Astrocyte of the cerebellum (primary cell): Measurements from ENCODE around the gene GNG5.

Source experiments
- DNase-seq: peaks from one replicate; pipeline ENCODE4 v3.0.0-alpha.2; 2011; ENCODE audit warnings: low read depth
- H3K4me3 ChIP-seq: 2 replicates; pipeline ENCODE4 v1.5.1; 2011; ENCODE audit warnings: mild to moderate bottlenecking, low read depth, low read length, moderate library complexity
- in situ Hi-C: cut with HindIII; loops from 2 replicates; pipeline ENCODE4 v1.10.0; 2017; ENCODE audit warnings: low sequenced_read_pairs
- TF ChIP-seq, protein P1 (sequence below): IDR thresholded peaks from 2 replicates; pipeline ENCODE4 v1.5.1; 2012; ENCODE audit warnings: low read length, low read depth, moderate library complexity, mild to moderate bottlenecking; ENCODE audit errors: missing control alignments

Gene GNG5

DNA sequence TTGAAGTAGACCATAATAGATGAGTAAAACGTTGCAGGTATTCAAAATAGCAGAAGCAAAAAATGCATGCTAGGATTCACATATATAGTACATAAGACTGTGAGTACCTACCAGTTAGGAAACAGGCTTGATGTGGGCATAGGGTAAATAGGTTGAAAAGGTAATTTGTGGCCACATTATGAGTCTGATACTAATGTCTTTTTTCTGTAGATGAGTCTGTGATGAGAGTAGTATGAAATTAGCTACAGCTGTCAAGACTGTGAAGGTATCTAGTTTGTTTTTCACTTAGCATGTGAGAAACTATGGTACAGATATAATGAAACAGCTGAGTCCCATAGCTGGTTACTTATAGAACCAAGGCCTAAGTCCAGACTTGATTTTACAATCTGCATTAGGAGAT is 12.6 kb downstream of the GNG5 start:
- no peak overlapping the region for H3K4me3 ChIP-seq
- in situ Hi-C loops: no loop called here
- no peak for DNase-seq
- TF ChIP-seq, protein P1, sequence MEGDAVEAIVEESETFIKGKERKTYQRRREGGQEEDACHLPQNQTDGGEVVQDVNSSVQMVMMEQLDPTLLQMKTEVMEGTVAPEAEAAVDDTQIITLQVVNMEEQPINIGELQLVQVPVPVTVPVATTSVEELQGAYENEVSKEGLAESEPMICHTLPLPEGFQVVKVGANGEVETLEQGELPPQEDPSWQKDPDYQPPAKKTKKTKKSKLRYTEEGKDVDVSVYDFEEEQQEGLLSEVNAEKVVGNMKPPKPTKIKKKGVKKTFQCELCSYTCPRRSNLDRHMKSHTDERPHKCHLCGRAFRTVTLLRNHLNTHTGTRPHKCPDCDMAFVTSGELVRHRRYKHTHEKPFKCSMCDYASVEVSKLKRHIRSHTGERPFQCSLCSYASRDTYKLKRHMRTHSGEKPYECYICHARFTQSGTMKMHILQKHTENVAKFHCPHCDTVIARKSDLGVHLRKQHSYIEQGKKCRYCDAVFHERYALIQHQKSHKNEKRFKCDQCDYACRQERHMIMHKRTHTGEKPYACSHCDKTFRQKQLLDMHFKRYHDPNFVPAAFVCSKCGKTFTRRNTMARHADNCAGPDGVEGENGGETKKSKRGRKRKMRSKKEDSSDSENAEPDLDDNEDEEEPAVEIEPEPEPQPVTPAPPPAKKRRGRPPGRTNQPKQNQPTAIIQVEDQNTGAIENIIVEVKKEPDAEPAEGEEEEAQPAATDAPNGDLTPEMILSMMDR: no peak

DNA sequence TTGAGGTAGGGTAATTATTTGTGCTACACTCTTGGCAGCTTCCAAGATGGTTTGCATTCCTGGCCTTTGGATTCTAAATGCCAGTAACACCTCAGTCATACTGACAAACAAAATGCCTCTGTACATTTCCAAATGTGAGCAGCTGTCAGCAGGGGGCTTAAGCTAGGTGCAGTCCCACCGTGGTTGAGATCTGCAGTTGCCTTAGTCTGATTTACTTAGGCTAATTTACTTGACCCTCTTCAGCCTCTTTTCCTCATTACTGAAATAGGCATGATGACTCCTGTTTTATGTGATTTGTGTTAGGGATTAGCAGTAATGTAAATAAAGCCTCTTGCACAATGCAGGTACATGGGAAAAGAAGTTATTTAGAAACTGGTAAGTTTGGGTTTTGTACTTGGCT is 13.7 kb downstream of the GNG5 start:
- TF ChIP-seq, protein P1: no peak
- DNase-seq: no peak
- in situ Hi-C loops: no loop called here
- H3K4me3 ChIP-seq: no peak overlapping the region

DNA sequence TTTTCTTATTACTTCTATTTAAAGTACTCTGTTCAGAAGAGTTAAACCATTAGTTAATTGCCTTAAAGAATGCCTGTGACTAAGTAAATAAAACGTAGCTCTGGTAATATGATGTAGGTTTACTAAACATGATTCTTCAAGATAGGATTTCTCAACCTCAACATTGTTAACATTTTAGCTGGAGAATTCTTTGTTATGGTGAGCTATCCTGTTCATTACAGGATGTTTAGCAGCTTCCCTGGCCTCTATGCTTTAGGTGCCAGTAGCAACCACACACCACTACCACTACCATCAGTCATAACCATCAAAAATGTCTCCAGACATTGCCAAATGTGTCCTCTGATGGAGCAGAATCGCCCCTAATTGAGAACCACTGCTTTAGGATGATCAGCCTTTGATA is 16.6 kb downstream of the GNG5 start:
- DNase-seq: no peak
- H3K4me3 ChIP-seq: no peak overlapping the region
- in situ Hi-C loops: no loop called here
- TF ChIP-seq, protein P1: no peak

DNA sequence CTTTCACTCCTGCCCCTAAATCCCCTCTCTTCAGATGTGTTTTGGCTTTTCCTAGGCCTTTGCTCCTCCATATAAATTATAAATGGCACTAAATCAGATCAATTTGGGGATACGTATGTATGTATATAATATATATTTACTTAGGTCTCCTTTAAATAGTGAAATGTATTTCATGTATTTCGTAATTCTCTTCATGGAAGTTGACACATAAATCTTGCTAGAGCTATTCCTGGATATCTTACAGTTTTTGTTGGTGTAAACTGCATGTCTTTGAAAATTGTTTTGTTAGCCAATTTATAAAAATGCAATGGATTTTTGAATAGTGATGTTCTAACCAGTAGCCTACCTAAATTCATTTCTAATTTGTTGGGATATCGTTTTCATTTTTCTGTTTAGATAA is 18.3 kb downstream of the GNG5 start:
- TF ChIP-seq, protein P1: no peak
- DNase-seq: no peak
- no peak overlapping the region for H3K4me3 ChIP-seq
- in situ Hi-C loops: no loop called here

DNA sequence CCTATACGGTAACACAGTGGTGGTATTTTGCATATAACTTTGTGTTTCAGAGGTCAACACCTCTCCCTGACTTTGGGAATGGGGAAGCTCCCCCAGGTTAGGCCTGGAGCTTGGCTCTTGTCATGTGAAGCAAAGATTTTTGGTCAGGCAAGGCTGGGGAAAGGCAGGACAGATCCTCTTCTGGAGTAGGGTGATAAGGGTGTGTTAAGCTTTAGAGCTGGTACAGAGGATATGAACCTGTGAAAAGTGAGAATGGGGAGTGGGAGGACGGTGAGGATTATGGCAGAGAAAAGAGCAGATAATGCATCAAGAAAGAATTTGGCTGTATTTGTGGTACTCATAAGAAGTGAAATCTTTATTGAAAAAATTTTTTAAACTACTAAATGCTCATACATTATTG is 25.1 kb downstream of the GNG5 start:
- TF ChIP-seq, protein P1: no peak
- in situ Hi-C loops: no loop called here
- no peak overlapping the region for H3K4me3 ChIP-seq
- DNase-seq: no peak

DNA sequence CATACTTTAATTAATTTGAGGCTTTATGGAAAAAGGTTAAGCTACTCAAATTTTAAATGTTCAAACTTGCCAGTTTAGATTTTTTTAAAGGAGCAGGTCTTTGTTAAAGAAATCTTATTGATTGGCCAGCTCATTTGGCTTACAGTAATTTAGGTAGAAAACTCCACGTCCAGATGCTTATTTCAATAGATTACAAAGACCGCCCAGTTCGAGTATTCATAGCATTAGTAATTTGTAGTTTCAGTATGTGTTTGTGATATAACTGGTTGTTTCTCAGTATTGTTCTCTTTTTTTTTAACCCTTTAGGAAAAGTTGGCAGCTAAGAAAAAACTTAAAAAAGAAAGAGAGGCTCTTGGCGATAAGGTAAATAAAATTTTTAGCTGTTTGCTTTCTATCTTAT is 25.7 kb downstream of the GNG5 start:
- TF ChIP-seq, protein P1: no peak
- peak overlapping the region; percentile 58 for H3K4me3 ChIP-seq
- in situ Hi-C loops: no loop called here

DNA sequence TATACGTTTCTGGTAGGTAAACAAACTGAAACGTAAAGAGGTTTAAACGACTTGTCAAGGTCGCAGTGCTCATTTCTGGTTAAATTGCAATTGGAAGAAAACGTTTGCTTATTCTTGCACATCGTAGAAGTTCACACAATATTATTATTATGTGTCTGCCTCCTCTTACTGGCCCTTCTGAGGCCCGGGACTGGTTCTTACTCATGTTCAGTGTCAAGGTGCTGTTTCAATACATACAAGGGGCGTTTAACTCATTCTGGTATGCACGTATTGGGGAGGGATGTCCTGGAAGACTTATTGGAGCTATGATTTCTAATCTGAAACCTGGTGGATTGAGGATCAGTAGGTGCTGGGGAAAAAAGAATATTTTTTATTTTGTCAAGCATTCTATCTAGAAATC is 26.4 kb downstream of the GNG5 start:
- H3K4me3 ChIP-seq: peak overlapping the region; percentile 58
- in situ Hi-C loops: no loop called here
- TF ChIP-seq, protein P1: no peak
- DNase-seq: no peak

More for the DNA sequence above, 25.7 kb downstream of the GNG5 start:
- no peak for DNase-seq
